HFFc6 (cell line): Measurements from ENCODE around the gene R3HDM1. TPM values are rescaled to one million over a fixed set of nuclear protein-coding genes. Genes with fewer than 3 reads are reported as not detected.

ENCODE experiments used
- DNase-seq: peaks from one replicate; pipeline ENCODE4 v3.0.0-alpha.2; 2018
- H3K27ac Mint-ChIP-seq: 2 replicates; pipeline ENCODE4 v1.8.0; 2020; ENCODE audit warnings: mild to moderate bottlenecking, mixed read lengths
- H3K27me3 Mint-ChIP-seq: 2 replicates; pipeline ENCODE4 v1.8.0; 2021; ENCODE audit warnings: mild to moderate bottlenecking, moderate library complexity, mixed read lengths; ENCODE audit not compliant: insufficient read depth
- H3K36me3 Mint-ChIP-seq: 2 replicates; pipeline ENCODE4 v1.8.0; 2021; ENCODE audit warnings: low read depth, mixed read lengths
- H3K4me1 Mint-ChIP-seq: 2 replicates; pipeline ENCODE4 v1.8.0; 2020; ENCODE audit warnings: low read depth, mixed read lengths
- H3K4me3 Mint-ChIP-seq: 2 replicates; pipeline ENCODE4 v1.8.0; 2020; ENCODE audit warnings: mild to moderate bottlenecking, moderate library complexity, mixed read lengths
- H3K9me3 Mint-ChIP-seq: 2 replicates; pipeline ENCODE4 v1.8.0; 2020; ENCODE audit warnings: mild to moderate bottlenecking, mixed read lengths
- total RNA-seq, 6 experiments: library from RNA; stranded (reverse); fragmentation: NEBNext Ultra II Directional; extraction: Animal tissue kit (Norgen Biotek cat#: 25700); gene quantifications; 2 replicates in 1 of 6; 3 replicates in 5 of 6; pipeline ENCODE4 v1.2.3, GENCODE V29; 2021
- TF ChIP-seq, protein P1 (sequence below): fragments of 200-600 bp; sonication (generic); IDR thresholded peaks from 2 replicates; pipeline ENCODE4 v1.5.0; 2021; ENCODE audit warnings: antibody characterized with exemption, mild to moderate bottlenecking

Gene R3HDM1
- total RNA-seq, 6 experiments from 2014 or later = 39.8 to 43.4 (median 42.0) TPM

- H3K27ac Mint-ChIP-seq = no peak overlapping the region
- H3K36me3 Mint-ChIP-seq = no peaks in the 10 kb centered on the region
- TF ChIP-seq, protein P1, sequence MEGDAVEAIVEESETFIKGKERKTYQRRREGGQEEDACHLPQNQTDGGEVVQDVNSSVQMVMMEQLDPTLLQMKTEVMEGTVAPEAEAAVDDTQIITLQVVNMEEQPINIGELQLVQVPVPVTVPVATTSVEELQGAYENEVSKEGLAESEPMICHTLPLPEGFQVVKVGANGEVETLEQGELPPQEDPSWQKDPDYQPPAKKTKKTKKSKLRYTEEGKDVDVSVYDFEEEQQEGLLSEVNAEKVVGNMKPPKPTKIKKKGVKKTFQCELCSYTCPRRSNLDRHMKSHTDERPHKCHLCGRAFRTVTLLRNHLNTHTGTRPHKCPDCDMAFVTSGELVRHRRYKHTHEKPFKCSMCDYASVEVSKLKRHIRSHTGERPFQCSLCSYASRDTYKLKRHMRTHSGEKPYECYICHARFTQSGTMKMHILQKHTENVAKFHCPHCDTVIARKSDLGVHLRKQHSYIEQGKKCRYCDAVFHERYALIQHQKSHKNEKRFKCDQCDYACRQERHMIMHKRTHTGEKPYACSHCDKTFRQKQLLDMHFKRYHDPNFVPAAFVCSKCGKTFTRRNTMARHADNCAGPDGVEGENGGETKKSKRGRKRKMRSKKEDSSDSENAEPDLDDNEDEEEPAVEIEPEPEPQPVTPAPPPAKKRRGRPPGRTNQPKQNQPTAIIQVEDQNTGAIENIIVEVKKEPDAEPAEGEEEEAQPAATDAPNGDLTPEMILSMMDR = no peak
- H3K9me3 Mint-ChIP-seq = no peaks in the 10 kb centered on the region
- H3K4me3 Mint-ChIP-seq = no peak overlapping the region
- no peak for DNase-seq
- no peaks in the 10 kb centered on the region for H3K4me1 Mint-ChIP-seq
- H3K27me3 Mint-ChIP-seq = no peaks in the 10 kb centered on the region
These were observed 99.2 kb downstream of the R3HDM1 start for GRCh38 chr2:135630488-135630887.

DNA sequence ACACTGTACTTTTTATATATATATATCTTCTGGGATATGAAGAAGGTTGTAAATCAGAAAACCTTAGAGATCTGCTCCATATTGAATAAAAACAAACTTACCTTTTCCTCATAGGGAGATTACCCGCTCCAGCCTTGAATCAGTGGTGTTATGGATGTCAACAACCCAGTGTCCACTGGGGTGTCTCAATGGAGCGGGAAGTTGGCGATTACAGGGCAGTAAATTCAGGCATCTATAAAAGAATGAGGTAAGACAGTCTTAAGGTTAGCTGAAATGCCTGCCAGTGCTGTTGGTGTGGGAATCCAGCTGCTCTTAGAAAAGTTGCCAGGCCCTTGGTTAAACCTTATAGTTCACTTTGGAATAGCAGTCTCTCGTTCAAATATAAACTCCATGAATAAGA is 102.3 kb downstream of the R3HDM1 start:
- no peak for DNase-seq
- Mint-ChIP-seq H3K36me3 (peaks cover 19% of the 10 kb centered on the region), H3K27me3 (no peaks in the 10 kb centered on the region), H3K4me3 (no peak overlapping the region), H3K9me3 (no peaks in the 10 kb centered on the region), H3K4me1 (no peaks in the 10 kb centered on the region), H3K27ac (no peak overlapping the region)
- TF ChIP-seq, protein P1 = no peak

DNA sequence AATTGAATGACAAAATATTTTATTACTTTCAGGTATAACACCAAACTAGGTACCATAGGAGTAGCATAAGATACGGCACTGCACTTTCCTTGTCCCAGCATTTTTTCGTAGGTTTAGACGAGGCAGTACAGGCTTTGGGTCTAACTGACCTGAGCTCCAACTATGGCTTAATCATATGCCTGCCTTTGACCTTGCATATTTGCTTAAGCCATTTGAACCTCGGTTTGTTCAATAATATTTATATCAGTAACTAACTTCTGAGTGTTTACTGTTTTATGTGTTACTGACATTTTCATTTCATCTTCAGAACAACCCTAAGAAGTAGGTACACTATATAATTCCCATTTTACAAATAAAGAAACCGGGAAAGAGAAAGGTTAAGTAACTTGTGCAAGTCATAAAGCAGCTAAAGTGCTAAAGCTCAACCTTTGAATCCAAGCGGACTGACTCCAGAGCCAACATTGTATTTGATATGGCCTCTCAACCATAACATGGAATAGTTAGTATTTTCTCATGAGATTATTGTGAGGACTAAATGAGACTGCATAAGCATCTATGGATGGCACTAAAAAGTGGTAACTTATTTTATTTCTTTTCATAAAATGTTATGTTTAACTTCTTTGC is 104.0 kb downstream of the R3HDM1 start:
- no peak overlapping the region for H3K4me3 Mint-ChIP-seq
- no peaks in the 10 kb centered on the region for H3K4me1 Mint-ChIP-seq
- H3K27me3 Mint-ChIP-seq = no peaks in the 10 kb centered on the region
- no peaks in the 10 kb centered on the region for H3K9me3 Mint-ChIP-seq
- H3K27ac Mint-ChIP-seq = no peak overlapping the region
- TF ChIP-seq, protein P1 = no peak
- H3K36me3 Mint-ChIP-seq = peaks cover 26% of the 10 kb centered on the region
- no peak for DNase-seq

DNA sequence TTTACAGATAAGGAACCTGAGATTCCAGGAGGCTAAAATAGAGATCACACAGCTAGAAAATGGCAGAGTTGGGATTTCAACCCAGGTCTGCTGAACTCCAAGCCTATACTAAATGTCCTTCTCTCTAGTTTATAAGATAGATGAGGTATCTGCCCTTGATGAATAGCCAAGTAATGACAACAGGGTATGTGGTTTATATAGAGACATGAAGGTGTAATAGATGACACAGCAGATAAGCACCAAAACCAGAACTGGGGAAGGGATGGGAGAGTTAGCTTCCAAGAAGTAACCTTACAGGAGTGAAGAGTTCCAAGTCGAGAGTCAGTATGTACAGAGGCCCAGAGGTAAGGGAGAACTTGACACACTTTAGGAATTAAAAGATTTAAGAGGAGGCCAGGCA is 105.7 kb downstream of the R3HDM1 start:
- Mint-ChIP-seq H3K4me3 (no peak overlapping the region), H3K36me3 (peaks cover 34% of the 10 kb centered on the region)

GRCh38 chr2:135637456-135638087 is 106.3 kb downstream of the R3HDM1 start:
- Mint-ChIP-seq H3K4me3 (no peak overlapping the region), H3K9me3 (no peaks in the 10 kb centered on the region), H3K27me3 (no peaks in the 10 kb centered on the region), H3K27ac (no peak overlapping the region), H3K36me3 (peaks cover 34% of the 10 kb centered on the region), H3K4me1 (no peaks in the 10 kb centered on the region)
- no peak for DNase-seq
- TF ChIP-seq, protein P1 = no peak

More for the DNA sequence above, 105.7 kb downstream of the R3HDM1 start:
- no peak for DNase-seq
- TF ChIP-seq, protein P1 = no peak
- Mint-ChIP-seq H3K9me3 (no peaks in the 10 kb centered on the region), H3K4me1 (no peaks in the 10 kb centered on the region), H3K27me3 (no peaks in the 10 kb centered on the region), H3K27ac (no peak overlapping the region)
